KOPT-K1 (cell line): Measurements from ENCODE around the gene SMARCD3.

Experiments used
- H3K27ac ChIP-seq: fragments of 200-600 bp; sonication (generic); 2 replicates; pipeline ENCODE4 v1.5.1; 2016; ENCODE audit warnings: antibody characterized with exemption, mild to moderate bottlenecking, low read depth, low read length; ENCODE audit not compliant: poor library complexity, severe bottlenecking
- H3K36me3 ChIP-seq: fragments of 200-600 bp; sonication (generic); 2 replicates; pipeline ENCODE4 v1.5.1; 2017; ENCODE audit warnings: antibody characterized with exemption, mild to moderate bottlenecking, low read length, moderate library complexity; ENCODE audit not compliant: insufficient read depth
- H3K9me3 ChIP-seq: fragments of 200-600 bp; sonication (generic); 2 replicates; pipeline ENCODE4 v1.5.1; 2017; ENCODE audit warnings: antibody characterized with exemption, low read length, mild to moderate bottlenecking; ENCODE audit not compliant: insufficient read depth, poor library complexity, severe bottlenecking

The SMARCD3 gene

DNA sequence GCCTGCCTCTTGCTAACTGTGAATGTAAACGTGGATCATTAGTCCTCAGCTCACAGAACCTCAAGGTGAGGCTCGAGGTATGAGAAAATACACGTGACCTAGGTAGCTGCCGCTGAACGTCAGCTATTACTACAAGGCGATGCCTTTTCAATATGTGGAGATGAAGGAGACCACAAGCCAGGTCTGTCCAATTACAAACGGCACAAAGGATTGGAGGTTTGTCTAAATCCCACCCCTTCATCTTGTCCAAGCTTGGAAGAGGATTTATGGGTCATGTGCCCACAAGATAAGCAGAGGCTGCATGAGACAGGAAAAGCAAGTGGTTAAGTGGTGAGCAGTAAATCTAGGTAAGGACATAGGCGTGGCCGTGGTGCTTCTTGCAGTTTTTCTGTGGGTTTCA lies 41.6 kb downstream of the SMARCD3 start:
- Histone ChIP-seq H3K36me3 (peaks cover 4% of the 10 kb centered on the region; the same call in 1 of the 2 replicates), H3K9me3 (no peaks in the 10 kb centered on the region), H3K27ac (peak overlapping the region; percentile 26)

DNA sequence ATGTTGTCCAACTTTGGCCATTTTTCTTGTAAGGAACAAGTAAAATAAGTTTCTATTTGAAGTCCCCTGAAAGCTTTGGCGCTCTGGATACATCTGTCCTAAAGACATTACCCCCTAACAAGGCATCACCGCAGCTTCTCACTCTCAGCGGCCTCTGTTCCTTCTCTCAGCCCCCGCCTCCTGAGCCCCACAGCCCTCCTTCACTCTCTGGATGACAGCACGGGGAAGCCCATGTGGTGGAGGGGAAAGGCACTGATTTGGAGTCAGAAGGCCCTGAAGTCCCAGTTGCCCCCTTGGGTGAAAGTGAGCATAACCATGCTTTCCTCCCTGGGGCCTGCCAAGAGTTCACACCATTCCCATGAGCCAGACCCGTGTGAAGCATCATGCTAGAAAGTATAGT lies 42.8 kb downstream of the SMARCD3 start:
- Histone ChIP-seq H3K36me3 (no peaks in the 10 kb centered on the region), H3K9me3 (no peaks in the 10 kb centered on the region), H3K27ac (no peak overlapping the region)

DNA sequence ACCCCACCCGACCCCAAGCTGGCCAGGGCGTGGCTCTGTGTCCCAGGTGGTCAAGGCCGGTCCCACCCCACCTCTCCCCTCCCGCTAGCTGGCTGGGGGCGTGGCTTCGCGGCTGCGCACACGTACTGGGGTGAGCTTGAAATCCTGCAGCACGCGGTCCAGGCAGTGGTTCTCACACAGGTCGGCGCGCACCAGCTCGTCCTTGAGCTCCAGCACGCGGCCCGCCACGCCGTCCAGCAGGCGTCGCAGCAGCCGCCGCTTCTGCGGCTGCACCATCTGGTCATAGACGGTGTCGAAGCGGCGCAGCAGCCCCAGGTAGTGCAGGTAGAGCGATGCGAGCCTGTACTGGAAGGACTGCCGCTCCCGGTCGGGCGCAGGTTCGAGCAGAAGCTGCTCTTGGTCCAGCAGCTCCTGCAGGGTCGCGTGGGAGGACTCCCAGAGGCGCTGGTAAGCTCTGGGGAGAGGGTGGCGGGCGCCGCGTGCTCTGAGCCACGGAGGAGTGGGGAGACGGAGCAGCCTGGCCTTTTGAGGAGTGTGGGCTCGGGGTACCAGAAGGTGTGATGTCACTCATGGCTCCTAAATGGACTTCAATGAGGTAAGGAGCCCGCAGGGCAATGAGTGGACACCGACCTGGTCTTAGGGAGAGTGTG lies 44.0 kb downstream of the SMARCD3 start:
- Histone ChIP-seq H3K27ac (no peak overlapping the region), H3K9me3 (no peaks in the 10 kb centered on the region), H3K36me3 (no peaks in the 10 kb centered on the region)

DNA sequence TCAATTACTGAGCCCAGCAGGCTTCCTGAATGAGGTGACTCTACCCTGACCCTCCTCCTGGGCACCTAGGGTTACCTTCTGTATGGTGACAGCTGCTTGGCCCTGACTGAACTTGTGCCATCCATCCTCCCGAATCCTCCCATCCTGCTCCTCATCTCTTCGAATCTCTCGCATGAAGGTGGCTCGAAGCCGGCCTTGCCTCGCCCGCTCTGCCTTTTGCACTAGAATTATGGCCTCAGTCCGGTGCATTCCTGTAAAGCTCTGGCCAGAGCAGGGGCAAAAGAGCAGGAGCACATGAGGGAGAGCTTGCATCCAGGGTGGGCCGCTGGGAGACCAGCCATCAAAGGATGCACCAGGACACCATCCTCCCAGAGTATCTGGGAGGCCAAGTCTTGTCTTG lies 45.7 kb downstream of the SMARCD3 start:
- no peak overlapping the region for H3K27ac ChIP-seq

DNA sequence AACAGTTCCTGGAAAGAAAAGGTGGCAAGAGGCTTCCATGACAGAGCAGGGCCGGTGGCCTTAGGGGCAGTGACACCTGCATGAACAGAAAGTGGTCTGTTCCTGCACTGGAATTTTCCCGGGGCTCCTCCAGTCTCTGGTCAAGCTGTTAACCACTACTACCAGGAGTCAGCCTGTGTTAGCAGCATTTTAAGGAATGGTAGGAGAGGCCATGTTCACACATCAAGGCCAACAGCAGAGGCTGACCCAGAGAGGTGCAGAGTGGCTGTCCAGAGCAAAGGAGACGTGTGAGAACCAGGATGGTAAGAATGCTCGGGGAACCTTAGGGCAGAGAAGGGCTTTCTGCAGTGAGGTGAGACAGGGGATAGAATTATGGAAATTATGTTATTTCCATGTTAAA lies 46.7 kb downstream of the SMARCD3 start:
- H3K36me3 ChIP-seq: no peaks in the 10 kb centered on the region
- no peaks in the 10 kb centered on the region for H3K9me3 ChIP-seq
- no peak overlapping the region for H3K27ac ChIP-seq

More for the DNA sequence above, 45.7 kb downstream of the SMARCD3 start:
- Histone ChIP-seq H3K36me3 (no peaks in the 10 kb centered on the region), H3K9me3 (no peaks in the 10 kb centered on the region)

DNA sequence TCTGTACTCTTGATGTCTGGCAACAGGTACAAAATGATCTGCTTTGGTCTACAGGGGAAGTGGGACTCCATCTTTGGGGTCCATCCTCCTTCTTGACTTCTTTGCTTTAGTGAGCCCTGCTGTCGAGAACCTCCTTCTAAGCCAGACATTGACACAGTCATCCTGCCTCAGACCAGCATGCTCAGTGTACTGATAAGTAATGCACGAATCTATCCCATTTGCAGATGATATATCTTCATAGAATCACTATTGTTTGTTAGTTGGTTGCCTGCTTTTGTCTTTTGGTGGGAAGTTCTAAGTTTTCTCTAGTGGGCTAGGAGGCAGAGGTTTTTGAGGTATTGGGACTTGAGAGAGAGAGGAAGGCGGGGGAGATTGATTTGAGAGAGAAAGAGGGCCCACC lies 47.1 kb downstream of the SMARCD3 start:
- no peak overlapping the region for H3K27ac ChIP-seq
- no peaks in the 10 kb centered on the region for H3K36me3 ChIP-seq
- H3K9me3 ChIP-seq: no peaks in the 10 kb centered on the region

DNA sequence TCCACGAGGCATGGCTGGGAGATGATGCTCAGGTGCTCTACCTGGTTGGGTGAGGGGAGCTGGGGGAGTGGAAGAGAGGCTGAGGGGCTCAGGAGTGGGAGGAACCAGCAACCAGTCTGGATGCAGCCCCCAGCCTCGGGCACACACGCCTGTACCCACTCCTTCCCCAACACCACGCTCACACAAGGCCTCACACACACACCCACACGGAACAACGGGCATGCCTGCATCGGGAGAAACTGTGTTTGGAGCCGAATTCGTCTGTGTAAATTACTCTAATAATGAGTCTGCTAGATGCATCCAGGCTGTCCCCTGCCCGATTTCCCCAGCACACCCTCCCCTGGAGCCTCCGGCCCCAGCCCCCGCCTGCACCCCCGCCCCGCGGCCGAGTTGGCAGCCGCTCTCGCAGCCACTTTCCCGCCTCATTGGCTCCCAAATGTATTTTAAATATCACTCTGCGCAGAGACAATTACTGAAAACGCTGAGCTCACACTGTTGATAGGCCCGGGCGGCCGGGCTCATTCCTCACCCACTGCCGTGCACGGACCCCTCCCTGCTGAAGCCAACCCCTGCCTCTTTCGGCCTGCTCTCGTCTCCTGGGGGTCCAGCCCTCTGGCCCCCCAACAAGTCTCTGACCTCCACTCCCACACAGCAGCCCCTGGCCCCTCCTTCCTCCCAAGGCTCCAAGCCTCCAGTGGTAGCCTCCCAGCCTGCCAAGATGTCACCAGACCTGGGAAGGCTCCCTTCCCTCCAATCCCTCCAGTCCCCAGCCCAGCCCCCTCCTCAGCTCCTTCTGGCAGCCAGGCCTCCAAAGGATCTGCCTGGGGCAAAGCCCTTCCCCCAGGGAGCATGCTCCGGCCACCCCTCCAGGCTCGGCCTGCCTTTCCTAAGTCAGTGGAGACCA lies 49.3 kb downstream of the SMARCD3 start:
- Histone ChIP-seq H3K27ac (no peak overlapping the region), H3K9me3 (no peaks in the 10 kb centered on the region), H3K36me3 (no peaks in the 10 kb centered on the region)

DNA sequence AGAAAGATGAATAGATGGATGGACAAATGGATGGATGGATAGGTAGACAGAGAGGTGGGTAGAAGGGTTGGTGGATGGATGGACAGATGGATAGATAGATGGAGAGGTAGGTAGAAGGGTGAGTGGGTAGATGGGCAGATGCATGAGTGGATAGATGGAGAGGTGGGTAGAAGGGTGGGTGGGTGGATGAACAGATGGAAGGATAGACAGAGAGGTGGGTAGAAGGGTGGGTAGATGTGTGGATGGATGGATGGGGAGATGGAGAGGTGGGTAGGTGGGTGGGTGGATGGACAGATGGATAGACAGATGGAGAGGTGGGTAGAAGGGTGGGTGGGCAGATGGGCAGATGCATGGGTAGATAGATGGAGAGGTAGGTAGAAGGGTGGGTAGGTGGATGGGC lies 50.6 kb downstream of the SMARCD3 start:
- no peak overlapping the region for H3K27ac ChIP-seq
- no peaks in the 10 kb centered on the region for H3K9me3 ChIP-seq
- H3K36me3 ChIP-seq: no peaks in the 10 kb centered on the region

DNA sequence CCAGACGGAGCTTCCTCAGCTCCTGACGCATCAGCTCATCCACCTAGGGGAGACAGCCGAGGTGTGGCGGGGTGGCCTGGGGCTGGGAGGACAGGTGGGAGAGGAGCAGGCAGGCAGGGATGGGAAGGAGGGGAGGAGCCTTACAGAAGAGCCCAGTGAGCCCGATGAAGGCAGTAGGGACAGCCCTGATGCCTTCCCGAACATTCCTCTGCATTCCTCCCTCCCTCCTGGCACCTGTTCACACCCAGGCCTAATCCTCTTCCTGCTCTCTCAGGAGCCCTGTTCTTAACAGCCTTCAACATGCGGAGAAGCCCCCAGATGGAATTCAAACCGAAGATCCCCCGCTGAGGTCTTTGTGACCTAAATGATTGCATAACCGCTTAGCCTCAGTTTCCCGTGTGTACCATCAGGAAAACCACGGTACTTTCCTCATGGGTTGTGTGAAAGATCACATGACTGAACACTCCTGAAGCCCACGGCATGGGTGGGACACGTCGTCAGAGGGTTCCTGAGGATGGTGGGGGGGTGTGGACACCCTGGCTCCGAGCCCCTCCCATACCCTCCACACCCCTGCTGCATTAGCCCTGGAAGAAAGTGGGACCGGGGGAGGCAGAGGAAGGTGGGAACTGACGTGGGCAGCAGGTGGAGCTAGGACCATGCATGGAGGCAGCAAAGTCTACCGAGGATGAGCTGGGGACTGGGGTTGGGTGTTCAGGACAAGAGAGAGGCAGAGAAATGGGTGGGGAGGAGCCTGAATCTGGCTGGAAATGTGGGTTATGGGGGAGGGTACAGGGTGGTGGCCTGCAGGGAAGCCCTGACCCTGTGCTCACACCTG lies 52.7 kb downstream of the SMARCD3 start:
- H3K36me3 ChIP-seq: no peaks in the 10 kb centered on the region
- H3K9me3 ChIP-seq: no peaks in the 10 kb centered on the region
- H3K27ac ChIP-seq: no peak overlapping the region

DNA sequence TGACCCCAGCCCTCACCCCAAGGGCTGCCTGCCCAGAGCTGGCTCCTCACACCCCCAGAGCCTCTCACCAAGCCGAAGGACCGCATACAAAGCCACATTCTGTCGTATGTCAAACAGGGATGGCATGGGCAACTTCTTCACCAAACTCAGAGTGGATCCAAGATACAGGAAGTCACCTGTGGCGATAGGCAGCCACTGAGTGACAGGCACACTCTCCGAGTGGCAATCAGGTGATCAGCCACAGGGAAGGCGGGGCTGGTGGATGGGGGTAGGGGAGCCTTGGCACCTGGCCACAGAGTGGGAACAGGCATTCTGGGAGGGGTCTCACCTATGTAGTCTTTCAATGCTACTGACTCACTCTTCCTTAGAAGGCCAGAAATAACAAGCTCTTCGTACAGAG lies 54.3 kb downstream of the SMARCD3 start:
- H3K27ac ChIP-seq: no peak overlapping the region
- no peaks in the 10 kb centered on the region for H3K36me3 ChIP-seq

DNA sequence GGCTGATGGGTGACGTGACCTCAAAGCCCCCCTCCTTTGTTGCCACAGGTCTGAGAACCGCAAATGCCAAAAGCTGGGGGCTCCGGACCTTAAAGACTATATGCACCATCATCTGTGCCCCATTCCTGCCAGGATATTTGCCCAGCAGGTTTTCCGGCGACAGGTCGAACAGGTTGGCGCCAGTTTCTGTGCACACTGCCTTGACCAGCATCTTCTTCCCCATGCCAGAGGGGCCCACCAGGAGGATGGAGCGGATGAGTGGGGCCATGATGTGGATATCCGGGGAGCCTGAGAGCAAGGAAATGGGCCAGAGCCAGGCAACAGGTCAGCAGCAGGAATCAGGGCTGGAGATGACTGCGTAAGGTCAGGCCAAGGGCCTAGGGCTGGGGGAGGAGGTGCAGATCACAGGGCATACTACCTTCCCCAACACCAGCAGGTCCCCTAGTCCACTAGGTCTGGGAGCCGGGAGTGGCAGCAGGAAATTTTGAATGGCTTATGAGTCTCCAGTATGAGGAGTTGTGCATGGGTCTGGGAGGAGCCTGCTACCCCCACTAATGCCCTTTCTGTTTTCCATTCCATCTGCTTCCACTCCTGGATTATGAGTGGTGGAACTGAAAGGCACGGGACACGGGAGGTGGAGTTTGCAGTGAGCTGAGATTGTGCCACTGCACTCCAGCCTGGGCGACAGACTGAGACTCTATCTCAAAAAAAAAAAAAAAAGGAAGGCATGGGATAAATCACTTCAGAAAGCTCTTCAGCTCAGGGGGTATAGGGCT lies 55.1 kb downstream of the SMARCD3 start:
- no peaks in the 10 kb centered on the region for H3K9me3 ChIP-seq
- H3K27ac ChIP-seq: no peak overlapping the region
- no peaks in the 10 kb centered on the region for H3K36me3 ChIP-seq

More for the DNA sequence above, 54.3 kb downstream of the SMARCD3 start:
- no peaks in the 10 kb centered on the region for H3K9me3 ChIP-seq

DNA sequence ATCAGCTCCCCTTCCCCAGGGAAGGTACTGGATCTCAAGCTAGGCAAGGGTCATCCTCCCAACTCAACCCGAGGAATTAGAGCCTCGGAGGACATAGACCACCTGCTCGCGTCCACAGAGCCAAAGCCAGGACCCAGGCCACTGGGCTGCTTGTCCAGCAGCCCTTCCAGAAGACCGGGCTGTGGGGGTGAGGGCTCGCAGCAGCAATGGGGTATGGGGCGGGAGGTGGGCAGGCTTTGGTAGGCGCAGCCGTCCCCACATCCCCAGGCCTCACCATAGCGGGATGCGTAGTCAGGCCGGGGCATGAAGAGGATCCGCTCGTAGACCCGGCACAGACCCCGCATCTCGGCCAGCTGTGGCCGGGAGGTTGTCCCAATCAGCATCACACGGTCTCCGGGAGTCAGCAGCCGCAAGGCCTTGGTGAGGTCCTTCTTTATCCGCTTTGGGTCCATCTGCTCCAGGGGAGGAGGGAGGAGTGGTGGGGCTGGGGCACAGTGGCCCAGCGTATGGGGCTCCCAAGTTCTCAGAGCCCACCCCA lies 56.4 kb downstream of the SMARCD3 start:
- no peak overlapping the region for H3K27ac ChIP-seq
- H3K36me3 ChIP-seq: no peaks in the 10 kb centered on the region
- H3K9me3 ChIP-seq: no peaks in the 10 kb centered on the region

DNA sequence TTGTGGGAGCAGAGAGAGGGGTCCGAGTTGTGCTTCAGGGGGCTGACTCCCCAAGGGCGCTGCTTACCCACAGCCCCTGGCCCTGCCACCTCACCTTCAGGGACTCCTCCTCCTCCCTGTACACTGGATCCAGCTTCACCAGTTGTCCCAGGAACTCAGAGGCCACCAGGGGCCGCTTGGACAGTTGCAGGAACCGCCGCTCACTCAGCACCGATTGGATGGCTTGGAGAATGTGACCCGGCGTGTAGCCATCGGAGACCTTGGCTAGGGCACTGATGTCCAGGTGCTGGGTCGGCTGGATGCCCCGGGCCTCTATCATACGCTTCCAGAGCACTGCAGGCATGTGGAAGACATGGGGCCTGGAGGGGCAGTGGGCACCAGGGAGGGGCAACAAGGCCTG lies 57.0 kb downstream of the SMARCD3 start:
- Histone ChIP-seq H3K27ac (no peak overlapping the region), H3K36me3 (no peaks in the 10 kb centered on the region), H3K9me3 (no peaks in the 10 kb centered on the region)

DNA sequence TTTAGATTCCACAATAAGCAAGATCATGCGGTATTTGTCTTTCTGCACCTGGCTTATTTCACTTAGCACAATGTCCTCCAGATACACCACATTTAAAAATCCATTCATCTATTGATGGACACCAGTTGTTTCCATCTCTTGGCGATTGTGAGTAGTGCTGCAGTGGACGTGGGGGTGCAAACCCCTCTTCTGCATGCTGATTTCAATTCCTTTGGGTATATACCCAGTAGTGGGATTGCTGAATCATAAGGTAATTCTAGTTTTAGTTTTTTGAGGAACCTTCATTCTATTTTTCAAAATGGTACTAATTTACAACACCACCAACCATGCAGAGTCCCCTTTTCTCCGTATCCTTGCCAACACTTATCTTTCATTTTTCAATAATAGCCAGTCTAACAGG lies 59.5 kb downstream of the SMARCD3 start:
- Histone ChIP-seq H3K36me3 (no peaks in the 10 kb centered on the region), H3K9me3 (no peaks in the 10 kb centered on the region), H3K27ac (no peak overlapping the region)
